D721Med (cell line): ENCODE results near the gene MCOLN2.

Source experiments
- DNase-seq: peaks from one replicate; pipeline ENCODE4 v3.0.0; 2011; ENCODE audit warnings: low spot score; ENCODE audit not compliant: insufficient read length
- FAIRE-seq: peaks from 2 replicates; lab custom pipeline; 2011; peaks lifted over from hg19 to GRCh38; lab: Jason Lieb, UNC
- CTCF ChIP-seq: IDR thresholded peaks from 2 replicates; pipeline ENCODE4 v1.5.1; 2012; ENCODE audit warnings: mild to moderate bottlenecking, control low read depth; ENCODE audit not compliant: insufficient read depth; ENCODE audit errors: missing control alignments

The MCOLN2 gene

GRCh38 chr1:84971957-84972356, 25.0 kb downstream of the MCOLN2 start:
- TF ChIP-seq CTCF: no peak
- FAIRE-seq (no peak), DNase-seq (no peak)

- TF ChIP-seq CTCF: no peak
- DNase-seq: no peak
- FAIRE-seq: no peak
Observed at GRCh38 chr1:84969489-84970250, 27.2 kb downstream of the MCOLN2 start.

- no peak for TF ChIP-seq CTCF
- DNase-seq (no peak), FAIRE-seq (no peak)
Observed at GRCh38 chr1:84968865-84969264, 28.0 kb downstream of the MCOLN2 start.

- DNase-seq (no peak), FAIRE-seq (no peak)
- no peak for TF ChIP-seq CTCF
Observed at GRCh38 chr1:84968101-84968500, 28.8 kb downstream of the MCOLN2 start.

GRCh38 chr1:84967666-84968065, 29.2 kb downstream of the MCOLN2 start:
- TF ChIP-seq CTCF: no peak
- DNase-seq (no peak), FAIRE-seq (no peak)

- DNase-seq (no peak), FAIRE-seq (no peak)
- TF ChIP-seq CTCF: no peak
Observed at GRCh38 chr1:84963021-84963420, 33.9 kb downstream of the MCOLN2 start.

GRCh38 chr1:84961316-84961715, 35.6 kb downstream of the MCOLN2 start:
- no peak for TF ChIP-seq CTCF
- FAIRE-seq: no peak
- DNase-seq: no peak
